ENCODE data around the gene CYP2U1. TPM values are rescaled to one million over a fixed set of nuclear protein-coding genes. Genes with fewer than 3 reads are reported as not detected.

Gene CYP2U1
- 10 to 100 TPM in 3 of 4 donors, 1 to 10 TPM in 1; 9.2 to 15.6 (median 14.4) TPM for total RNA-seq

DNA sequence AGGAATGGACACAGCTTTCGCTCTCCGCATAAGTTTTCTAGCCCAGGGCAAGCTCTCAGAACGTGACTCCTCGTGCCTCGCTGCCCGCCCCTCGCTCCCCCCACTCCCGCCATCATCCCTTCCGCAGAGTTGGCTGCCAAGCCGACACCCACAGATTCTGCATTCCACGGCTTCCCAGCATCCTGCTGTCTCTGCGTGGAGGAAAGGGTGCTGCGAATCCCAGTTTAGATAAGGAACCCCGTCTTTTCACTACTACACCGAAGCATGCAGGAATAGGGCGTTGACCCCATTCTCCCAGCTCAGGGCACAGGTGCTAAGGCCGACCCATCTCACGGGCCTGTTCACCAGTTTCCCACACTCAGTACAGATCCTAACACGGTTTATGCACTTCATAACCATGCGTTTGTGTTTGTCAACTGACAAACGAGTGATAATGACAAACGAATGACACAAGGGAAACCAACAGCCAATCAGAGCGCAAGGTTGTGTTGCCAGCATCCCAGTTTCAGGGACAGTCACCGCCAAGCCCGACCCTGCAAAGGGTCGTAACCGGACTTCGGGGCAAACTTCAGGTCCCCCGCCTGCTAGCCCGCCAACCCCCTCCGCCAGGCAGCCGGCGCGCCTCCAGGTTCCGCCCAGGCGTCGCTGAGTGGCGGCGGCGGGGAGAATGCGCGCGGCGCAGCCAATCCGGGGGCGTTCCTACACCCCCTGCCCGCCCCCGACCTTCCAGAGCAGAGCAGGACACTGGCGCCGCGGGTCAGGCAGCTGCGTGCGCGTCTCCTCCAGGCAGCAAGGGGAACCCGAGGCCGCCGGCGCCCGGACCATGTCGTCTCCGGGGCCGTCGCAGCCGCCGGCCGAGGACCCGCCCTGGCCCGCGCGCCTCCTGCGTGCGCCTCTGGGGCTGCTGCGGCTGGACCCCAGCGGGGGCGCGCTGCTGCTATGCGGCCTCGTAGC lies at the start of gene CYP2U1:
TSS of gene CYP2U1 (plus strand) at position 729 of the 954 bp plus-strand sequence. CDS start at position 824, 95 bp downstream.
- peak; percentile 92 for ATAC-seq (ENCODE audit: low FRiP score)
- no peak for DNase-seq (ENCODE audit: low spot score)

DNA sequence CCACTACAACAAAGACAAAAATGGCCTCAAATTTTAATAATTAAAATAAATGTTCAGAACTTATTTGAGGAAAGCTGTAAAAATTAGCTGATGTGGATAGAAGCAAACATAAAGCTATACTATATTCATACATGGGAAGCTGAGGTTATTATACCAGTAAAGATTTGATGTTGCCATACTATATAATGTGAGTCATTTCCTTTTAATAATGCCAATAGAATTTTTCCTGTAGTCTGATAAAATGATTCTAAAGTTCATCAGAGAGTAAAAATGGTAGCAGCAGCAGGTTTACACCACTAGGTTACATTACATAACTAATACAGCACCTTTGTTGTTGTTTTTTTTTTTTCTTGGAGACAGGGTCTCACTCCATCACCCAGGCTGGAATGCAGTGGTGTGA lies 45.5 kb upstream of the CYP2U1 start:
- ATAC-seq (ENCODE audit: low FRiP score): no peak
- TF ChIP-seq, protein P1, sequence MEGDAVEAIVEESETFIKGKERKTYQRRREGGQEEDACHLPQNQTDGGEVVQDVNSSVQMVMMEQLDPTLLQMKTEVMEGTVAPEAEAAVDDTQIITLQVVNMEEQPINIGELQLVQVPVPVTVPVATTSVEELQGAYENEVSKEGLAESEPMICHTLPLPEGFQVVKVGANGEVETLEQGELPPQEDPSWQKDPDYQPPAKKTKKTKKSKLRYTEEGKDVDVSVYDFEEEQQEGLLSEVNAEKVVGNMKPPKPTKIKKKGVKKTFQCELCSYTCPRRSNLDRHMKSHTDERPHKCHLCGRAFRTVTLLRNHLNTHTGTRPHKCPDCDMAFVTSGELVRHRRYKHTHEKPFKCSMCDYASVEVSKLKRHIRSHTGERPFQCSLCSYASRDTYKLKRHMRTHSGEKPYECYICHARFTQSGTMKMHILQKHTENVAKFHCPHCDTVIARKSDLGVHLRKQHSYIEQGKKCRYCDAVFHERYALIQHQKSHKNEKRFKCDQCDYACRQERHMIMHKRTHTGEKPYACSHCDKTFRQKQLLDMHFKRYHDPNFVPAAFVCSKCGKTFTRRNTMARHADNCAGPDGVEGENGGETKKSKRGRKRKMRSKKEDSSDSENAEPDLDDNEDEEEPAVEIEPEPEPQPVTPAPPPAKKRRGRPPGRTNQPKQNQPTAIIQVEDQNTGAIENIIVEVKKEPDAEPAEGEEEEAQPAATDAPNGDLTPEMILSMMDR (IDR thresholded peaks at IDR 0.05): no peak
- DNase-seq (ENCODE audit: low spot score): no peak

More for the DNA sequence above, at the start of gene CYP2U1:
- TF ChIP-seq, protein P1 (IDR thresholded peaks at IDR 0.05): no peak

DNA sequence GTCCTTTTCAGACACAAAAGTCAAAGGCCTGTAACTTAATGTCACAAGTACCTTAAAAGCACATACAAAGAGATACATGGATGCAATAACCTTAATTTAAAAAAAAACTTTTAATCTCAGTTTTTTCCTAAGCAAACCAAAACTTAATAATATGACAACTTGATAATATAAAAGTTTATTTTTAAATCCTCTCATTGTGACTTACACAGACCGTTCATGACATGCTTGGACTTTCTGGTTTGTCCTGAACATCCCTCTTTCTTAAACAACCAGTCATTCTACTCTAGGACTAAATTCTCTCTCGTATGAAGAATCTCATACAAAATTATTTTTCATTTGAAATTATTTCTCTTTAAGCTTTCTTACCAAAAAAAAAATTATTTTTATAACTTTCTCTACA lies 43.1 kb upstream of the CYP2U1 start:
- TF ChIP-seq, protein P1 (IDR thresholded peaks at IDR 0.05): no peak
- DNase-seq (ENCODE audit: low spot score) (no peak), ATAC-seq (ENCODE audit: low FRiP score) (no peak)

DNA sequence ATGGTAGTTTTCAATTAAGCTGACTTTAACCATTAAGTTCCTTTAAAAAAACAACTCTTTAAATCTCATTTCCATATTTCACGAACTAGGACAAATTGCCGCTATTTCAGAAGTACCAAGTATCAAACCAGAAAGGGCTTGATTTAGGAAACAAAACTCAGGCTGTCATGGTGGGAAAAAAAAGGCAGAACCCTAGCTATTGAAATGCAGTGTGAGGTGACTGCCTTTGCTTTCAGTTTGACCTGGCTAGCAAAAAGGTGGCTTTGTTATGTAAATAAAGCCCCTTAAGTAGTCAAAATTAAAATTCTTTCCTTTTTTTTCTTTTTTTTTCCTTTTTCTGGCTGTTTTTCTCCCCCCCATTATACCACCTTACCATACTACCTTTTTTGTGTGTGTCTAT lies 40.6 kb upstream of the CYP2U1 start:
- DNase-seq (ENCODE audit: low spot score): no peak
- TF ChIP-seq, protein P1 (IDR thresholded peaks at IDR 0.05): no peak
- no peak for ATAC-seq (ENCODE audit: low FRiP score)

DNA sequence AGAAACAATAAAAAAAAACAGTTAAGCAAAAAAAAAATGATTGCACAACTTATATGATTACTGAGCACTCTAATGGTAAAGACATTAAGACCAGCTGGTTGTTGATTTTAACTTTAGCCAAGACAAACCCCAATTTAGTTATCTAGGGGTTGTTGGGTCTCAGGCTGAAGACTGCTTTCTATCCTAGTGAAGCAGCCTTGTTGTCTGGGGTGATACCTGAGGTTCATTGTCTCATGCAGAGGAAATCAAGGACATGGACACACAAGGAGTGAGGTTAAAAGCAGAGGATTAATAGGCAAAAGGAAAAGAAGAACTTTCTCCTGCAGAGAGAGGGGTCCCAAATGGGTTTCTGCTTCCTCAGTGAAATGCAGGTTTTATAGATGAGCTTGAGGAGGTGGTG lies 40.0 kb upstream of the CYP2U1 start:
- DNase-seq (ENCODE audit: low spot score) (no peak), ATAC-seq (ENCODE audit: low FRiP score) (no peak)
- TF ChIP-seq, protein P1 (IDR thresholded peaks at IDR 0.05): no peak

DNA sequence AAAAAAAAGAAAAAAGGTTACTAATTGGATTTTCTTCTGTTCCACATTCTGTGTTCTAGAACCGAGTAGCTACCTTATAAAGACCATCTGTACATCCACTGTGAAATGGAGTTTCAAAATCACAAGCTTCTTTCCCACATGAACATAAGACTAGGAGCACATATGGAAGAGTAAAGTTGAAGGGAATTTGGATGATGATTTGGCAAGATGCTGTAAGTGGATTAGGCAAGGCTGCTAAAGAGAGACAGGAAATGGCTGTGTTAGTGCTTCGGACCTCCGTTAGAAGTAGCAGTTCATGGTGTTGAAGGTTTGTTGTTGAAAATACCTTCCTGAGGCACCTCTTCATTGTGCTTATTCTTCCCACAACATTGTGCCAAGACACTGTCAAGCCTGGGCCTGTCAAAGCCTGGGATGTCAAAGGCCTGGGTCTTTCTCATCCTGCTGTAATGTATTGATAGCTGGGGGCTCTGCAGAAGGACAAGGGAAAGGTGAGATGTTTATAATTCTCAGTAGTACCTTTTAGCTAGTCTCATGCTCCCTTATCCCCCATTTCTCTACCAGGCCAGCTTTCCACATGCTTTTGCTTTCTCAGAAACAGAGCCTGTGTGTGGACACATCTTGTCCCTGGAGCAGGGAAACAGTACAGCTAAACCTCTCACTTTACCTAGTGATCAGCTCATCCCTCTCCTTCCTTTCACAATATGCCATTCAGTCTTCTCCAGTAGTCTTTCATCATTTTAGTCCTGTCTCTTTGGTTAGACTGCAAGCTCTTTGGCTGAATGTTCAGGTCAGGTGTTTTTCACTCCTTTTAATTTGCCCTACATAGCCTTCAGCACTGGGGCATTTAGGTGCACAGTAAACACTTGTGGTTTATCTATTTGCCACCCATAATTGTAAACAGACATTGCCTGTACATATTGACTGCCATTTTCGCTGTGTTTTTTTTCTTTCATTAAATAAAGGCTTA lies 37.9 kb upstream of the CYP2U1 start:
- DNase-seq (ENCODE audit: low spot score) (no peak), ATAC-seq (ENCODE audit: low FRiP score) (no peak)
- TF ChIP-seq, protein P1 (IDR thresholded peaks at IDR 0.05): no peak
